GM19099 (cell line): ENCODE results near the gene SPON2.

Experiments
- POLR2A ChIP-seq: IDR thresholded peaks from 3 replicates; pipeline ENCODE4 v1.6.1; 2011; ENCODE audit warnings: low read depth; ENCODE audit not compliant: insufficient read length; ENCODE audit errors: extremely low read depth

The SPON2 gene

DNA sequence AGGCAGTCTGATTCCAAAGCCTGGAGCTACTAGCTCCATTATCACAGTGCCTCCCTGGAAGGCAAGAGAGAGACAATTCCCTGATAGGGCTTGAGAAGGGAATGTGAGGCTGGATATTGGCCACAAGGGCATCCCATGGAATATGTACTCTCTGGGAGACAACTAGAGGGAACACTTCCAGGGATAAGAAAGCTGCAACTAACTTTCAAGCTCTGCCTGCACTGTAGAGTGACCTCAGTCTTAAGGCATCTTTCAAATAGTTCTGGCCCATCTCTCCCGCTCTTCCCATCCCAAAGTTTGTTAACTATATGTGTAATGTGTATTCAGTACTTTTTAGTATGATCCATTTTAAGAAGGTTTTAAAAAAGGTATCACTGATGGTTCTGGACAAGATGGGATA, 45.9 kb downstream of the SPON2 start:
- no peak for TF ChIP-seq POLR2A

DNA sequence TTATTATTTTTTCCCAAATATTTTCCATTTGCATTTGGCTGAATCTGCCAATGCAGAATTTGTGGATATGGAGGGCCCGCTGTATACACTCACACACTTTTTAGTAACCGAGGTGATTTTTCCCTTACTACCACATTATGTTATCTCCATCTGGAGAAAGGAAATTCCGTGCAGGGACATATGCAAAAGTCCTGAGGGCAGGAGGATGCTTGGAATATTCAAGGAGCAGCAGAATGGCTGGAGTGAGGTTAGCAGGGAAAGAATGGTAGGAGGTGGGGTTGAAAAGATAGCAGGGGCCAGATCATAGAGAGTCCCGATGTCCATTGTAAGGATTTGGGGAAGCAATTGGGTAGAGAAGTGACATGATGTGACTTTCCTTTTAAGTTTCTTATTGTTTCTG, 47.6 kb downstream of the SPON2 start:
- TF ChIP-seq POLR2A: no peak

DNA sequence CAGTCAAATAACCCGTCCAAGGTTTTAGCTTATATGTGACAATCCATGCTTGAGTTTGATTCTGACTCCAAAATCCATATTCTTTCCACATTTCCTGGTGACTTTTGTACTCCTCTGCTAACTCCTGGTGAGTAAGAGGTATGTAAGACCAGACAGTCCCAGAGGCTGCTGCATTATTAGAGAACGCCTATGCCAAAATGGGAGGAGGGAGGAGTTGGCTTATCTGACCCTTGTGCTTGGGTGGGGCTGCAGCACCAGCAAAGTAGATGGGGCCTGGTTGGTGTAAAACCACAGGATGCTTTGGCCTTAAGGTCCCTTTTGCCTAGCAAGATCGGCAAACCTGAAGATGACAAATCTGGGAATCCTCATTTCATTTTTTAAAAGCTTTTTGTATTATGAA, 49.9 kb downstream of the SPON2 start:
- TF ChIP-seq POLR2A: no peak
